ENCODE measurements around the gene RSPRY1.

GRCh38 chr16:57264950-57265371 is 78.8 kb downstream of the RSPRY1 start:
- TF ChIP-seq TAF1 (IDR thresholded peaks at IDR 0.05; ENCODE audit: low read depth): no peak
- no peak for TF ChIP-seq YY1 (IDR thresholded peaks at IDR 0.05; ENCODE audit: low read depth)
- TF ChIP-seq RAD21 (IDR thresholded peaks at IDR 0.05; ENCODE audit: low read depth): no peak
- no peak for TF ChIP-seq CREB1 (IDR thresholded peaks at IDR 0.05; ENCODE audit: low read depth)
- TF ChIP-seq EP300 (IDR thresholded peaks at IDR 0.05; ENCODE audit: borderline replicate concordance): no peak; the same call in 1 of the 2 replicates
- no peak for TF ChIP-seq EGR1 (IDR thresholded peaks at IDR 0.05)
- TF ChIP-seq CEBPB (IDR thresholded peaks at IDR 0.05): no peak
- TF ChIP-seq NFIC (IDR thresholded peaks at IDR 0.05): no peak
- no peak for TF ChIP-seq USF1 (IDR thresholded peaks at IDR 0.05)
- TF ChIP-seq MAX (IDR thresholded peaks at IDR 0.05): no peak
- TF ChIP-seq REST (IDR thresholded peaks at IDR 0.05; ENCODE audit: low read depth): no peak
